Psoas muscle (tissue), 8 donors: Measurements from ENCODE around the gene POGK. TPM values are rescaled to one million over a fixed set of nuclear protein-coding genes. Genes with fewer than 3 reads are reported as not detected.

ENCODE experiments used
- ATAC-seq, 4 donors: fragments of 200-7000 bp; cut with Tn5 transposase; one replicate each; pipeline ENCODE4 v1.9.1; 2020; ENCODE audit warnings: moderate library complexity in 3 of 4, mild to moderate bottlenecking in 2 of 4
- DNase-seq, 2 donors: peaks; one replicate each; pipeline ENCODE4 v3.0.0-alpha.2; 2020
- H3K27ac ChIP-seq: fragments of 200-600 bp; one replicate; pipeline ENCODE4 v1.8.0; 2022
- H3K27me3 ChIP-seq, 3 donors: fragments of 200-600 bp in 1 of 3; one replicate each; pipeline versions ENCODE4 v1.6.1 to v1.8.0; 2013 to 2022; ENCODE audit warnings: low read length in 2 of 3, mild to moderate bottlenecking in 2 of 3, moderate library complexity in 1 of 3; ENCODE audit not compliant: insufficient read depth in 3 of 3
- H3K36me3 ChIP-seq, 2 donors: fragments of 200-600 bp in 1 of 2; one replicate each; pipeline versions ENCODE4 v1.6.1 to v1.8.0; 2013 to 2022; ENCODE audit warnings: low read depth in 1 of 2, mild to moderate bottlenecking in 1 of 2, moderate library complexity in 1 of 2; ENCODE audit not compliant: insufficient read depth in 1 of 2
- H3K4me1 ChIP-seq: fragments of 200-600 bp; one replicate; pipeline ENCODE4 v1.8.0; 2022
- H3K4me3 ChIP-seq: fragments of 200-600 bp; one replicate; pipeline ENCODE4 v1.8.0; 2022; ENCODE audit warnings: mild to moderate bottlenecking
- H3K9me3 ChIP-seq: fragments of 200-600 bp; one replicate; pipeline ENCODE4 v1.8.0; 2022
- WGBS, 3 donors: extraction: QIAGEN DNeasy Blood & Tissue Kit; methylation state at CpG; one replicate each; pipeline versions ENCODE4 v1.1.6 to v1.1.7; 2013; 5-methylcytosine and 5-hydroxymethylcytosine counted together
- intact Hi-C, 2 donors: fragments of 100-400 bp; cut with DNase I; formaldehyde crosslinking; loops; one replicate each; pipeline versions ENCODE4 v1.11.0 to v1.14.2; 2022
- polyA plus RNA-seq, 3 donors: library from polyadenylated mRNA; stranded (reverse); fragments of 200-250 nt; gene quantifications; one replicate each; pipeline ENCODE4 v1.2.3, GENCODE V29; 2013
- total RNA-seq, 4 donors: library from RNA; stranded (reverse); fragmentation: NEBNext Ultra II Directional in 2 of 4; extraction: Animal tissue kit (Norgen Biotek cat#: 25700) in 2 of 4; gene quantifications; one replicate each; pipeline versions ENCODE4 v1.2.1 to v1.2.4, GENCODE V29; 2021 to 2023
- TF ChIP-seq, protein P1 (sequence below): fragments of 200-600 bp; IDR thresholded peaks from one replicate; pipeline ENCODE4 v1.8.0; 2022; ENCODE audit warnings: antibody characterized with exemption
- donor health status: healthy with polysubstance abuse.
- donor health status: DM: no; HTN: no; CAD: no; lungs with moderate emphysema.
- donor health status: Bipolar disorder and iron deficiency.
- donor health status: healthy.
- donor health status: DM: yes; HTN: yes; CAD: no.
- donor health status: DM: no; HTN: no; CAD: no.
- donor health status: DM: no; HTN: no; CAD: no.
- donor health status: DM: yes; HTN: yes; CAD: no.

POGK gene
- total and polyA plus RNA-seq, 7 donors: 3.4 to 15.6 (median 9.1) TPM

DNA sequence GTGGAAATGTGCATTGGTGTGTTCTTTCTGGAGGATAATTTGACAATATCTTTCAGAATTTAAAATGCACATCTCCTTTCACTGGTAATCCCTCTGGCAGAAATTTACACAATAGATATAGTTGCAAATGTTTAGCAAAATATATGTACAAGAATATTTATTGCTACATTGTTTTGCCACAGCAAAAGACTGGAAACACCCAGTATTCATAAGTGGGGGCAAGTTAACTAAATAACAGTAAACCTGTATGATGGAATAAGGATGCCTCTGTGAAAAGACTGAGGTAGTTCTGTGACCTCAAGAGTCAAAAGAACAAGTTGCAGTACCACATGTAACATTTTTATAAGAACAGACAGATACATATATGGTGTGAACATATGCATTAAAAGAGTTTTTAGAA, 50.5 kb downstream of the POGK start:
- ATAC-seq (no peak), DNase-seq (no peak)
- Histone ChIP-seq H3K9me3 (no peaks in the 10 kb centered on the region), H3K27ac (no peak overlapping the region), H3K36me3 (no peaks in the 10 kb centered on the region), H3K4me1 (no peaks in the 10 kb centered on the region), H3K27me3 (peaks cover 2 to 7% (median 2%) of the 10 kb centered on the region in 3 donors), H3K4me3 (no peak overlapping the region)
- intact Hi-C loops: loop anchor here in 1 of 2 donors (5.0 kb wide), 1 partner anchor 168 kb away; no protein-coding TSS in a partner anchor
- TF ChIP-seq, protein P1, sequence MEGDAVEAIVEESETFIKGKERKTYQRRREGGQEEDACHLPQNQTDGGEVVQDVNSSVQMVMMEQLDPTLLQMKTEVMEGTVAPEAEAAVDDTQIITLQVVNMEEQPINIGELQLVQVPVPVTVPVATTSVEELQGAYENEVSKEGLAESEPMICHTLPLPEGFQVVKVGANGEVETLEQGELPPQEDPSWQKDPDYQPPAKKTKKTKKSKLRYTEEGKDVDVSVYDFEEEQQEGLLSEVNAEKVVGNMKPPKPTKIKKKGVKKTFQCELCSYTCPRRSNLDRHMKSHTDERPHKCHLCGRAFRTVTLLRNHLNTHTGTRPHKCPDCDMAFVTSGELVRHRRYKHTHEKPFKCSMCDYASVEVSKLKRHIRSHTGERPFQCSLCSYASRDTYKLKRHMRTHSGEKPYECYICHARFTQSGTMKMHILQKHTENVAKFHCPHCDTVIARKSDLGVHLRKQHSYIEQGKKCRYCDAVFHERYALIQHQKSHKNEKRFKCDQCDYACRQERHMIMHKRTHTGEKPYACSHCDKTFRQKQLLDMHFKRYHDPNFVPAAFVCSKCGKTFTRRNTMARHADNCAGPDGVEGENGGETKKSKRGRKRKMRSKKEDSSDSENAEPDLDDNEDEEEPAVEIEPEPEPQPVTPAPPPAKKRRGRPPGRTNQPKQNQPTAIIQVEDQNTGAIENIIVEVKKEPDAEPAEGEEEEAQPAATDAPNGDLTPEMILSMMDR: no peak

DNA sequence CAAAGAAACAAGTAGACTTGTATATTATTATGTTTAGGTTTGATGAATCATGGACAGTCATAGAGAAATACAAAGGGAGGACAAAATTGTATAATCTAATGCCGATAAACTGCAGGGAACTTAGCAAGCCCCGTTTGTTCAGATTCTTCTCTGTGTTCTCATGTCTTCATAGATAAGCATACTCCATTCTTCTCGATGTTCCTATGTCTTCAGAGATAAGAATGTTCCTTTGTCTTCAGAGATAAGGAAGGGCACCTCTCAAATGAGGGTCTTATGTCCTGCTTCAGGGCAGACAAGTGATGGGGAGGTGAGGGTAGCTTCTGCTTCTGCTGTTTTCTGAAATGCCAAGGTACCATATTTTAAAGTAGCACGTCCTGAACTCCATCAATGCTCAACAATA, 56.5 kb downstream of the POGK start:
- no peak overlapping the region for H3K4me3 ChIP-seq
- H3K36me3 ChIP-seq: no peaks in the 10 kb centered on the region
- WGBS, 3 donors: 87 to 91% (median 88%) methylated on average over 4 of the region's 4 CpGs
- H3K27ac ChIP-seq: no peak overlapping the region
- ATAC-seq (no peak), DNase-seq (no peak)
- intact Hi-C loops: no loop called here
- H3K27me3 ChIP-seq: peaks cover 0 to 2% (median 0%) of the 10 kb centered on the region in 3 donors
- no peaks in the 10 kb centered on the region for H3K9me3 ChIP-seq
- TF ChIP-seq, protein P1: no peak
- no peaks in the 10 kb centered on the region for H3K4me1 ChIP-seq

DNA sequence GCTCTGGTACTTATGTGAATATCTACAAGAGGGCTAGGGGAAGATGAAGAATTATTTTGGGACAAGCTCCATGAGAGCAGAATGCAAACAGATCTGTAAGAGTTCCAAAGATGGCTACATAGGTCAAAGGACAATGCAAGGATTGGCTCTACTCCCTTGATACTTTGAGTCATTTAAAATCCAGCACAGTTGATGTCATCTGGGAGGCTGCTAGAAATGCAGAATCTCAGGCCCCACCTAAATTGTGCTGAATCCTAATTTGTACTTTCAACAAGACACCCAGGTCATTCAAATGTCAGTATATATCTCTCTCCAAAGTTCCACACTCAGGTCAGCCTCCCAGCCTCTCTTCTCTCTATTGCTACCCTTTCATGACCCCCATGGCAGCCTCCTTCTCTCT, 60.5 kb downstream of the POGK start:
- intact Hi-C loops: no loop called here
- no peak for ATAC-seq
- Histone ChIP-seq H3K27ac (no peak overlapping the region), H3K4me3 (no peak overlapping the region), H3K27me3 (peaks cover 0 to under 1% (median 0%) of the 10 kb centered on the region in 3 donors), H3K4me1 (no peaks in the 10 kb centered on the region), H3K36me3 (no peaks in the 10 kb centered on the region), H3K9me3 (no peaks in the 10 kb centered on the region)
- TF ChIP-seq, protein P1: no peak
- DNase-seq: no peak

DNA sequence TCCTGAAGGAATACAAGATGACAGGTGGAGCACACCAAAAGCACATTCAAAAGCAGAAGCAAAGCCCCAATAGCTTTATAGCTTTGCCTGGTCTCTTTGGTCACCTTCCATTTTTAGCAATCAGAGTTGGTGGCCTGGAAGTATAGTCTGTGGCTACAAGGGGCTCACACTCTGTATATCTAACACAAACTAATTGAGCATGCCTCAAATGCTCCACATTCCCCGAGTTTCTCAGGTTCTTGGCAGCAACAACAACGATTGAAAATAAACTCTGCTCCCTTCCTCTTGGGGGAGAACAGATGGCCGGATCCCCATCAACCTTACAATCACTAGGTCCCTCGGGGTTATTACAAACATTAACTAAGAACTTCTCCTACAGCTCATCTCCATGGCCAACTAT, 61.7 kb downstream of the POGK start:
- no peaks in the 10 kb centered on the region for H3K9me3 ChIP-seq
- TF ChIP-seq, protein P1: no peak
- no peak overlapping the region for H3K27ac ChIP-seq
- H3K4me1 ChIP-seq: no peaks in the 10 kb centered on the region
- intact Hi-C loops: no loop called here
- H3K4me3 ChIP-seq: no peak overlapping the region
- ATAC-seq (no peak), DNase-seq (no peak)
- H3K27me3 ChIP-seq: no peaks in the 10 kb centered on the region
- WGBS, 3 donors: 11 to 19% (median 18%) methylated on average over 4 of the region's 4 CpGs
- H3K36me3 ChIP-seq: no peaks in the 10 kb centered on the region

DNA sequence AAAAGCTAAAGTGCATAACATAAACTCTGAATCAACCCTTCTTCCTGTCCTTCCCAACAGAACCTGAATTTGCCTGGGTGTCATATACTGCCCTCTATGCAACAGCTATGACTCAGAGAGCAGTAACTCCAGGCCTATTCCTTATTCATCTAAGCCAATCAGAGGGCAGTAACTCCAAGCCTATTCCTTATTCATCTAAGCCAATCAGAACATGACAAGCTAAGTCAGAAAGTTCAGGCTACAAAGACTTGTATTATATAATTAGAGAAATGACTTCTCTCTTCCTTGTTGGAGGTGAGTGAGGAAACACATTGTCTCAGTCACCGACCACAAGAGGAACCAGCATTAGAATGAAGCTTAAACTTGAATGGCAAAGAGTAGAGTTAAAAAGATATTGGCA, 63.0 kb downstream of the POGK start:
- ATAC-seq (peak in 3 of 4 donors; percentile 38 to 65 (median 48)), DNase-seq (no peak)
- Histone ChIP-seq H3K4me1 (no peaks in the 10 kb centered on the region), H3K27me3 (no peaks in the 10 kb centered on the region), H3K36me3 (no peaks in the 10 kb centered on the region), H3K9me3 (no peaks in the 10 kb centered on the region), H3K27ac (no peak overlapping the region), H3K4me3 (no peak overlapping the region)
- TF ChIP-seq, protein P1: no peak
- intact Hi-C loops: no loop called here
- 76 to 90% (median 80%) methylated on average over 1 of the region's 1 CpG for WGBS, 3 donors
